ENCODE data around the gene ITGAX. TPM values are rescaled to one million over a fixed set of nuclear protein-coding genes. Genes with fewer than 3 reads are reported as not detected.
"Not testable (repeated sequence)": the region's sequence is repeated elsewhere in the genome, so short reads cannot be mapped to it uniquely, and the experiment has no call there.

Gene ITGAX
- polyA plus RNA-seq, 4 donors = 0.22 to 2.5 (median 1.1) TPM

- Histone ChIP-seq H3K9me3 (ENCODE audit: control insufficient read depth in 2 of 2, insufficient read depth in 1 of 2, low read depth in 1 of 2, low read length in 1 of 2) (no peaks in the 10 kb centered on the region), H3K36me3 (ENCODE audit: control insufficient read depth in 3 of 3, insufficient read depth in 2 of 3, low read depth in 1 of 3, low read length in 3 of 3) (no peaks in the 10 kb centered on the region), H3K4me3 (ENCODE audit: low read depth in 1 of 3, low read length in 3 of 3) (no peak overlapping the region), H3K4me1 (ENCODE audit: control insufficient read depth in 3 of 3, insufficient read depth in 2 of 3, low read depth in 1 of 3, low read length in 2 of 3) (no peaks in the 10 kb centered on the region), H3K27ac (ENCODE audit: low read depth in 1 of 3, low read length in 2 of 3) (no peak overlapping the region), H3K27me3 (ENCODE audit: control insufficient read depth in 3 of 3, insufficient read depth in 3 of 3, low read length in 3 of 3) (peaks cover 0 to 4% (median 0%) of the 10 kb centered on the region in 3 donors)
- 83 to 94% (median 90%) methylated on average over 4 of the region's 4 CpGs for whole genome bisulfite sequencing, 3 donors
- DNase-seq (no peak), FAIRE-seq (no peak)
Observed at GRCh38 chr16:31413943-31414342, 59.0 kb downstream of the ITGAX start.

- Histone ChIP-seq H3K9me3 (ENCODE audit: control insufficient read depth in 2 of 2, insufficient read depth in 1 of 2, low read depth in 1 of 2, low read length in 1 of 2) (no peaks in the 10 kb centered on the region), H3K4me1 (ENCODE audit: control insufficient read depth in 3 of 3, insufficient read depth in 2 of 3, low read depth in 1 of 3, low read length in 2 of 3) (no peaks in the 10 kb centered on the region), H3K27ac (ENCODE audit: low read depth in 1 of 3, low read length in 2 of 3) (no peak overlapping the region), H3K4me3 (ENCODE audit: low read depth in 1 of 3, low read length in 3 of 3) (no peak overlapping the region), H3K27me3 (ENCODE audit: control insufficient read depth in 3 of 3, insufficient read depth in 3 of 3, low read length in 3 of 3) (peaks cover 0 to 4% (median 0%) of the 10 kb centered on the region in 3 donors), H3K36me3 (ENCODE audit: control insufficient read depth in 3 of 3, insufficient read depth in 2 of 3, low read depth in 1 of 3, low read length in 3 of 3) (no peaks in the 10 kb centered on the region)
- FAIRE-seq (no peak), DNase-seq (peak in 1 of 2 donors; percentile 63)
- whole genome bisulfite sequencing, 3 donors = 56 to 66% (median 63%) methylated on average over 4 of the region's 4 CpGs
Observed at GRCh38 chr16:31414706-31415105, 59.7 kb downstream of the ITGAX start.

- WGBS, 3 donors = 70 to 78% (median 76%) methylated on average over 11 of the region's 11 CpGs
- no peaks in the 10 kb centered on the region for H3K36me3 ChIP-seq (ENCODE audit: control insufficient read depth in 3 of 3, insufficient read depth in 2 of 3, low read depth in 1 of 3, low read length in 3 of 3)
- H3K27ac ChIP-seq (ENCODE audit: low read depth in 1 of 3, low read length in 2 of 3) = no peak overlapping the region
- no peaks in the 10 kb centered on the region for H3K9me3 ChIP-seq (ENCODE audit: control insufficient read depth in 2 of 2, insufficient read depth in 1 of 2, low read depth in 1 of 2, low read length in 1 of 2)
- H3K27me3 ChIP-seq (ENCODE audit: control insufficient read depth in 3 of 3, insufficient read depth in 3 of 3, low read length in 3 of 3) = peaks cover 0 to 4% (median 0%) of the 10 kb centered on the region in 3 donors
- DNase-seq (no peak), FAIRE-seq (no peak)
- no peak overlapping the region for H3K4me3 ChIP-seq (ENCODE audit: low read depth in 1 of 3, low read length in 3 of 3)
- no peaks in the 10 kb centered on the region for H3K4me1 ChIP-seq (ENCODE audit: control insufficient read depth in 3 of 3, insufficient read depth in 2 of 3, low read depth in 1 of 3, low read length in 2 of 3)
Observed at GRCh38 chr16:31416371-31416770, 61.4 kb downstream of the ITGAX start.

GRCh38 chr16:31417036-31417435 lies 62.1 kb downstream of the ITGAX start:
- H3K36me3 ChIP-seq (ENCODE audit: control insufficient read depth in 3 of 3, insufficient read depth in 2 of 3, low read depth in 1 of 3, low read length in 3 of 3); DNase-seq; H3K9me3 ChIP-seq (ENCODE audit: control insufficient read depth in 2 of 2, insufficient read depth in 1 of 2, low read depth in 1 of 2, low read length in 1 of 2); H3K4me3 ChIP-seq (ENCODE audit: low read depth in 1 of 3, low read length in 3 of 3); H3K4me1 ChIP-seq (ENCODE audit: control insufficient read depth in 3 of 3, insufficient read depth in 2 of 3, low read depth in 1 of 3, low read length in 2 of 3); H3K27me3 ChIP-seq (ENCODE audit: control insufficient read depth in 3 of 3, insufficient read depth in 3 of 3, low read length in 3 of 3); FAIRE-seq; H3K27ac ChIP-seq (ENCODE audit: low read depth in 1 of 3, low read length in 2 of 3): not testable (repeated sequence)
- 78 to 86% (median 85%) methylated on average over 1 to 2 of the region's 2 CpGs for WGBS, 3 donors

- no peaks in the 10 kb centered on the region for H3K36me3 ChIP-seq (ENCODE audit: control insufficient read depth in 3 of 3, insufficient read depth in 2 of 3, low read depth in 1 of 3, low read length in 3 of 3)
- peaks cover 0 to 4% (median 0%) of the 10 kb centered on the region in 3 donors for H3K27me3 ChIP-seq (ENCODE audit: control insufficient read depth in 3 of 3, insufficient read depth in 3 of 3, low read length in 3 of 3)
- WGBS, 3 donors = 93 to 99% (median 94%) methylated on average over 5 of the region's 5 CpGs
- H3K9me3 ChIP-seq (ENCODE audit: control insufficient read depth in 2 of 2, insufficient read depth in 1 of 2, low read depth in 1 of 2, low read length in 1 of 2) = no peaks in the 10 kb centered on the region
- DNase-seq (no peak), FAIRE-seq (no peak)
- no peak overlapping the region for H3K27ac ChIP-seq (ENCODE audit: low read depth in 1 of 3, low read length in 2 of 3)
- H3K4me1 ChIP-seq (ENCODE audit: control insufficient read depth in 3 of 3, insufficient read depth in 2 of 3, low read depth in 1 of 3, low read length in 2 of 3) = no peaks in the 10 kb centered on the region
- H3K4me3 ChIP-seq (ENCODE audit: low read depth in 1 of 3, low read length in 3 of 3) = no peak overlapping the region
Observed at GRCh38 chr16:31417916-31418315, 62.9 kb downstream of the ITGAX start.

GRCh38 chr16:31420037-31420436 lies 65.1 kb downstream of the ITGAX start:
- WGBS, 3 donors = 66 to 79% (median 68%) methylated on average over 3 of the region's 3 CpGs
- H3K36me3 ChIP-seq (ENCODE audit: control insufficient read depth in 3 of 3, insufficient read depth in 2 of 3, low read depth in 1 of 3, low read length in 3 of 3) = no peaks in the 10 kb centered on the region

GRCh38 chr16:31421587-31421986 lies 66.6 kb downstream of the ITGAX start:
- Histone ChIP-seq H3K27me3 (ENCODE audit: control insufficient read depth in 3 of 3, insufficient read depth in 3 of 3, low read length in 3 of 3) (no peaks in the 10 kb centered on the region), H3K9me3 (ENCODE audit: control insufficient read depth in 2 of 2, insufficient read depth in 1 of 2, low read depth in 1 of 2, low read length in 1 of 2) (no peaks in the 10 kb centered on the region), H3K4me1 (ENCODE audit: control insufficient read depth in 3 of 3, insufficient read depth in 2 of 3, low read depth in 1 of 3, low read length in 2 of 3) (no peaks in the 10 kb centered on the region), H3K36me3 (ENCODE audit: control insufficient read depth in 3 of 3, insufficient read depth in 2 of 3, low read depth in 1 of 3, low read length in 3 of 3) (no peaks in the 10 kb centered on the region), H3K27ac (ENCODE audit: low read depth in 1 of 3, low read length in 2 of 3) (no peak overlapping the region), H3K4me3 (ENCODE audit: low read depth in 1 of 3, low read length in 3 of 3) (no peak overlapping the region)
- 44 to 79% (median 60%) methylated on average over 6 of the region's 6 CpGs for WGBS, 3 donors
- FAIRE-seq (no peak), DNase-seq (peak in 1 of 2 donors; percentile 46)

More at GRCh38 chr16:31420037-31420436, 65.1 kb downstream of the ITGAX start:
- Histone ChIP-seq H3K4me1 (ENCODE audit: control insufficient read depth in 3 of 3, insufficient read depth in 2 of 3, low read depth in 1 of 3, low read length in 2 of 3) (no peaks in the 10 kb centered on the region), H3K27me3 (ENCODE audit: control insufficient read depth in 3 of 3, insufficient read depth in 3 of 3, low read length in 3 of 3) (no peaks in the 10 kb centered on the region), H3K9me3 (ENCODE audit: control insufficient read depth in 2 of 2, insufficient read depth in 1 of 2, low read depth in 1 of 2, low read length in 1 of 2) (no peaks in the 10 kb centered on the region), H3K27ac (ENCODE audit: low read depth in 1 of 3, low read length in 2 of 3) (no peak overlapping the region), H3K4me3 (ENCODE audit: low read depth in 1 of 3, low read length in 3 of 3) (no peak overlapping the region)
- FAIRE-seq = no peak
- DNase-seq = no peak

GRCh38 chr16:31423241-31423640 lies 68.3 kb downstream of the ITGAX start:
- H3K9me3 ChIP-seq (ENCODE audit: control insufficient read depth in 2 of 2, insufficient read depth in 1 of 2, low read depth in 1 of 2, low read length in 1 of 2) = peaks cover 0 to 5% of the 10 kb centered on the region in 2 donors
- H3K27ac ChIP-seq (ENCODE audit: low read depth in 1 of 3, low read length in 2 of 3) = no peak overlapping the region
- FAIRE-seq (no peak), DNase-seq (no peak)
- WGBS, 3 donors = 56 to 82% (median 57%) methylated on average over 3 of the region's 3 CpGs
- H3K4me1 ChIP-seq (ENCODE audit: control insufficient read depth in 3 of 3, insufficient read depth in 2 of 3, low read depth in 1 of 3, low read length in 2 of 3) = peaks cover 2 to 5% (median 3%) of the 10 kb centered on the region in 3 donors
- H3K27me3 ChIP-seq (ENCODE audit: control insufficient read depth in 3 of 3, insufficient read depth in 3 of 3, low read length in 3 of 3) = no peaks in the 10 kb centered on the region
- no peak overlapping the region for H3K4me3 ChIP-seq (ENCODE audit: low read depth in 1 of 3, low read length in 3 of 3)
- H3K36me3 ChIP-seq (ENCODE audit: control insufficient read depth in 3 of 3, insufficient read depth in 2 of 3, low read depth in 1 of 3, low read length in 3 of 3) = no peaks in the 10 kb centered on the region

GRCh38 chr16:31423801-31424200 lies 68.8 kb downstream of the ITGAX start:
- FAIRE-seq (no peak), DNase-seq (no peak)
- H3K4me1 ChIP-seq (ENCODE audit: control insufficient read depth in 3 of 3, insufficient read depth in 2 of 3, low read depth in 1 of 3, low read length in 2 of 3) = peaks cover 2 to 5% (median 4%) of the 10 kb centered on the region in 3 donors
- peaks cover 0 to 5% of the 10 kb centered on the region in 2 donors for H3K9me3 ChIP-seq (ENCODE audit: control insufficient read depth in 2 of 2, insufficient read depth in 1 of 2, low read depth in 1 of 2, low read length in 1 of 2)
- WGBS, 3 donors = 77 to 84% (median 81%) methylated on average over 12 of the region's 12 CpGs
- H3K4me3 ChIP-seq (ENCODE audit: low read depth in 1 of 3, low read length in 3 of 3) = no peak overlapping the region
- H3K27ac ChIP-seq (ENCODE audit: low read depth in 1 of 3, low read length in 2 of 3) = no peak overlapping the region
- H3K27me3 ChIP-seq (ENCODE audit: control insufficient read depth in 3 of 3, insufficient read depth in 3 of 3, low read length in 3 of 3) = no peaks in the 10 kb centered on the region
- H3K36me3 ChIP-seq (ENCODE audit: control insufficient read depth in 3 of 3, insufficient read depth in 2 of 3, low read depth in 1 of 3, low read length in 3 of 3) = no peaks in the 10 kb centered on the region

Measured in small intestine (tissue), 7 donors.